Fibroblast of the aortic adventitia (primary cell): ENCODE measurements around the gene HOOK1. TPM values are rescaled to one million over a fixed set of nuclear protein-coding genes. Genes with fewer than 3 reads are reported as not detected.

Source experiments
- DNase-seq: peaks from one replicate; pipeline ENCODE4 v3.0.0-alpha.2; 2010; ENCODE audit warnings: low read depth
- H3K4me3 ChIP-seq: 2 replicates; pipeline ENCODE4 v1.5.1; 2011; ENCODE audit warnings: low read depth, mild to moderate bottlenecking, control low read depth, low read length, moderate library complexity
- CTCF ChIP-seq: IDR thresholded peaks from 2 replicates; pipeline ENCODE4 v1.5.1; 2011; ENCODE audit warnings: mild to moderate bottlenecking, low read length, control low read depth, inconsistent platforms; ENCODE audit not compliant: insufficient read depth
- total RNA-seq: library from RNA; depleted of rRNA; stranded (reverse); fragments of >200 nt; gene quantifications from 2 replicates; pipeline ENCODE4 v1.2.3, GENCODE V29; 2012; ENCODE audit warnings: low replicate concordance

The HOOK1 gene
- total RNA-seq, 1 donor: under 0.01 TPM

- no peak overlapping the region for H3K4me3 ChIP-seq
- no peak for DNase-seq
- TF ChIP-seq CTCF: no peak
These were observed 43.4 kb upstream of the HOOK1 start for GRCh38 chr1:59771361-59771760.

- TF ChIP-seq CTCF: no peak
- no peak for DNase-seq
- H3K4me3 ChIP-seq: no peak overlapping the region
These were observed 39.3 kb upstream of the HOOK1 start for GRCh38 chr1:59775480-59775879.

- H3K4me3 ChIP-seq: no peak overlapping the region
- DNase-seq: peak; percentile 31
- no peak for TF ChIP-seq CTCF
These were observed 37.5 kb upstream of the HOOK1 start for GRCh38 chr1:59776960-59777852.

GRCh38 chr1:59779949-59780348 is 34.8 kb upstream of the HOOK1 start:
- DNase-seq: no peak
- TF ChIP-seq CTCF: no peak
- H3K4me3 ChIP-seq: no peak overlapping the region

GRCh38 chr1:59788825-59789224 is 25.9 kb upstream of the HOOK1 start:
- H3K4me3 ChIP-seq: no peak overlapping the region
- no peak for DNase-seq
- TF ChIP-seq CTCF: no peak

- no peak for TF ChIP-seq CTCF
- no peak for DNase-seq
- no peak overlapping the region for H3K4me3 ChIP-seq
These were observed 16.1 kb upstream of the HOOK1 start for GRCh38 chr1:59798600-59798999.
